Heart left ventricle (tissue), 13 donors: ENCODE data around the gene PLET1.

Experiments
- POLR2A ChIP-seq, 2 donors: fragments of 450-650 bp; IDR thresholded peaks; one replicate each; pipeline ENCODE4 v1.6.1; 2017; ENCODE audit warnings: antibody characterized with exemption in 2 of 2, mild to moderate bottlenecking in 2 of 2, moderate library complexity in 2 of 2
- TF ChIP-seq, protein P1 (sequence below), 12 donors: fragments of 200-600 bp; sonication (generic) in 4 of 12; IDR thresholded peaks; one replicate each; pipeline versions ENCODE4 v1.5.0 to v1.8.0; 2018 to 2022; ENCODE audit warnings: antibody characterized with exemption in 12 of 12, mild to moderate bottlenecking in 5 of 12
- donor health status: ischemic (EF 13 %, LVEDD 7.1; RV severe dilation, severe dysfunction).
- donor health status: DM: no; HTN: yes; CAD: no.
- donor health status: DM: no; HTN: no; CAD: no.
- donor health status: ischemic (EF 25% LVEDD 6.9; RV normal size, moderate dysfunction).
- donor health status: ischemic (EF 25% LVEDD 5.7; RV mildly dilated, moderate dysfunction).
- donor health status: ischemic (EF 35%, LVEDD 5.7; RV mildly dilated, moderate dysfunction).
- donor health status: nonischemic (EF 11% LVEDD 7.7; RV severe dilation, severe dysfunction).
- donor health status: DM: yes; HTN: yes; CAD: no.
- donor health status: PGD.
- donor health status: ischemic (EF 29% LVEDD 5.4; RV normal size, mild dysfunction).
- donor health status: nonischemic (EF 23%, LVEDD 6.1; RV moderate dilation, normal function).

DNA sequence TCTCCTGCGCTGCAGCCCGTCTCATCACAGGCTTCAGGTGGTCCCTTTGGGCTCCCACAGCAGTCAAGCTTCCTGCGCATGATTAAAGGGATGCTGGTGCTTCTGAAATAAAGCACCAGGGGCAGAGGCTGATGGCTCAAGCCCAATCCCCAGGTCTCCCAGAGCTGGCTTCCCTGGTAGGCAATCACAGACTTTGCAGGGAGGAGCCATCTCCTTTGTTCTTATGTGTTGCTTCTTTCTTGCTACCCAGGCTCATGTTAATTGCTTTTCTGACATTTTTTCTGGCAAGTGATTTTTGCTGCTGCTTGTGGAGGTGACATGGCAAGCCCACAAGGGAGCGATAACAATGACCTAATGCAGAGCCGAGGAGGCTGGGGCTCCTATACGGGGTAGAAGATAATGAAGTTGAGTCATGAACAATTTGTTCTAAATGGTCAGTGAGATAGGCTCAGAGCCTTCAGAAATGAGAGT is 25.2 kb upstream of the PLET1 start:
- TF ChIP-seq, protein P1, sequence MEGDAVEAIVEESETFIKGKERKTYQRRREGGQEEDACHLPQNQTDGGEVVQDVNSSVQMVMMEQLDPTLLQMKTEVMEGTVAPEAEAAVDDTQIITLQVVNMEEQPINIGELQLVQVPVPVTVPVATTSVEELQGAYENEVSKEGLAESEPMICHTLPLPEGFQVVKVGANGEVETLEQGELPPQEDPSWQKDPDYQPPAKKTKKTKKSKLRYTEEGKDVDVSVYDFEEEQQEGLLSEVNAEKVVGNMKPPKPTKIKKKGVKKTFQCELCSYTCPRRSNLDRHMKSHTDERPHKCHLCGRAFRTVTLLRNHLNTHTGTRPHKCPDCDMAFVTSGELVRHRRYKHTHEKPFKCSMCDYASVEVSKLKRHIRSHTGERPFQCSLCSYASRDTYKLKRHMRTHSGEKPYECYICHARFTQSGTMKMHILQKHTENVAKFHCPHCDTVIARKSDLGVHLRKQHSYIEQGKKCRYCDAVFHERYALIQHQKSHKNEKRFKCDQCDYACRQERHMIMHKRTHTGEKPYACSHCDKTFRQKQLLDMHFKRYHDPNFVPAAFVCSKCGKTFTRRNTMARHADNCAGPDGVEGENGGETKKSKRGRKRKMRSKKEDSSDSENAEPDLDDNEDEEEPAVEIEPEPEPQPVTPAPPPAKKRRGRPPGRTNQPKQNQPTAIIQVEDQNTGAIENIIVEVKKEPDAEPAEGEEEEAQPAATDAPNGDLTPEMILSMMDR (IDR thresholded peaks at IDR 0.05): no peak
- TF ChIP-seq POLR2A (IDR thresholded peaks at IDR 0.05): no peak
